NCI-H774 (cell line): ENCODE results near the gene RTN4.

Source experiments
- DNase-seq: peaks from one replicate; lab custom pipeline; 2025; lab: John Stamatoyannopoulos, UW

Gene RTN4

DNA sequence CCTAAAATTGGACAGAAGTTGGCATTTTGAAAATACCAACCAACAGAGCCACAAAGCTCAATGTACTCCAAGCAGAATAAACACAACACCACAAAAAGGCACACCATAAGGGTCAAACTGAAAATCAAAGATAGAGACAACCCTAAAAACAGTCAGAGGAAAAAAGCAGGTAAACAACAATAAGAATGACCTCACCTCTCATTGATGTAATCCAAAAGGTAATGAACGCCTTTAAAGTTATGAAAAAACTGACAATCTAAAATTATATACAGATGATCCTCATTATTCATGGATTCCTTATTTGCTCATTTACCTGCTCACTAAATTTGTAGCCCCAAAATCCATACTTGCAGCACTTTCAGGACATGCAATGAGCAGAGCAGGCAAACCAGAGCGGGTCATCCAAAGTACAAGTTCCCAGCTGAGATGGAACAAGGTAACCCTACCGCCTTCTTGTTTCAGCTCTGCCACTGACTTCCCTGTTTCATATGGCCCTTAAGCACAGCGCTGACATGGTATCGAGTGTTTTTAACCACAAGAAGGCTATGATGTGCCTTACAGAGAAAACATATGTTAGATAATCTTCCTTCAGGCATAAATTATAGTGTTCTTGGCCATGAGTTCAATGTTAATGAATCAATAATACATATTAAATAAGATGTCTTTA, 17.0 kb downstream of the RTN4 start:
- DNase-seq = no peak

DNA sequence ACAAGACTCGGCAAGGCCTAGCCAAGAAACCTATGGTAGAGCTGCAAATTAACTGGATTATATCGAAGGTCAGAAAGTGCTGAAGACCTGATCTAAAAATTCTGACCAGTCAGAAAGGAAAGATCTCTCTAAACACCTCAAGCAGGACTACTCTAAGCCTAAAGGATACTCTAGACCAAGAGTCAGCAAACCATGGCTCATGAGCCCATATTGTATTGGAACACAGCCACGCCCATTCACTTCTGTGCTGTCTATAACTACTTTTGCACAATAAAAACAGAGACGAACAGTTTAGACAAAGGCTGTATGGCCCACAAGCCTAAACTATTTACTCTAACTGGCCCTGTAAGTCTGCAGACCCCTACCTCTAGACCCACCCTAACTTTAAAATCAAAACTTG, 18.7 kb downstream of the RTN4 start:
- no peak for DNase-seq

DNA sequence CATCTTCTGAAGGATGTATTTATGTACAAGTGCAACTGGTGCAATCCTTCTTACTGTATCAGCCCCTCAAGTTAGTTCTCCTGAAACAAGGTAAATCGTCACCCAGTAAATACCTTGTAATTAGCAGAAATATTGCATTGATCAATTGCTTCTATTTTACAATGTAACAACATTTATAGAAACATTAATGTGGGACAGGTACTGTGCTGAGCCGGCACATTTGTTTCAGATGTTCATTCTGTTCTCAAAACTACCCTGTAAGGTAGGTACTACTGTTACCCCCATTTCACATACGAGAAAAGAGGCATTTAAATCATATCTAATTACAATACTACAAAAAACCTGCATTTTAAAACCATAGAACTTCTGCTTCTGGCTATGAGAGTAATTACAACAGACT, 19.5 kb downstream of the RTN4 start:
- DNase-seq = no peak

DNA sequence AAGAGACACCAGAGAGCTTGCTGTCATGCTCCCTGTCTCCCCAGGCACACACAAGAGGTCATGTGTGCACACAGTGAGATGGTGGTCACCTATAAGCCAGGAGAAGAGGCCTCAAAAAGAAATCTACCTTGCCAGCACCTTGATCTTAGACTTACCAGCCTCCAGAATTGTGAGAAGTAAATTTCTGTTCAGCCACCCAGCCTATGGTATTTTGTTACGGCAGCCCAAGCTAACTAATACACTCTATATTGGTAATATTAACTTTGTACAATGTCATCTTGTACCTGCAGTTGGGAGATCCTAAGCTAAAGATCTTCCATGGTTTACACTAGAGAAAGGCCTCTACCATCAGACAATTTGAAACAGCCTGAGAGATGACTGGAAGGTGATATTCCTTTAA, 21.2 kb downstream of the RTN4 start:
- DNase-seq = no peak

DNA sequence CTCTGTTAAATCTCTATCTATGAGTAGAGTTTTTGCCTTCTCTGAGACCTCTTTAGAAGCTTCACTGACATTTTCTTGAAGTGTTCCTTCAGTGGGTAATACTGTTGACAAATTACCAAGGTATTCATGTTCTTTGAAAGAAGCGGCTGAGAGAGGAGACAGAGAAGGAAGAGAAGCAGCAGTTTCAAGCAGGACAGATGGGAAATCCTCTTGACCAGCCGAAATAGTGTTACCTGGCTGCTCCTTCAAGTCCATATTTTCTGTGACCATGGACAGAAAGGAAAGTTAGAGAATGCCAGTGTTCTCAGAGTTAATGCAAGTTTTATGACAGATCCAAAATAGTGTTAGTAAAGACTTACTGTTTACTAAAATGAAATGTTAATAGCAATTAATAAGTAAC, 23.0 kb downstream of the RTN4 start:
- DNase-seq = no peak

DNA sequence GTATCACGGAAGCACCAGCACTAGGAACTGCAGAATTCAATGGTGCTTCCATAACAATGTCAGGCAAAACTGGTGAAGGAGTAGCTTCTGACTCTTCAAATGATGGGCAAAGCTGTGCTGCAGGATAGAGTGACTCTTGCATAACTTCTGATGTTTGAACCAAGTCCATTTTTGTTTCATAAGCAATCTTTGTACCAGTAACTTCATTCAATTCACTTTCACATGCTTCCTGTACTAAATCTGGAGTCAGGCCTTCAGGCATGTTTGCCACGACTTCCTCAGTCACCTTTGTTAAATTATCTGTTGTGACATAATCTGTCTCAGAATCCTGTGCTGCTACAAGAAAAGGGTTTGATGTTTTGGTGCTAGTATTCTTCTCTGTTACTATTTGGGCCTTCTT, 24.0 kb downstream of the RTN4 start:
- no peak for DNase-seq

DNA sequence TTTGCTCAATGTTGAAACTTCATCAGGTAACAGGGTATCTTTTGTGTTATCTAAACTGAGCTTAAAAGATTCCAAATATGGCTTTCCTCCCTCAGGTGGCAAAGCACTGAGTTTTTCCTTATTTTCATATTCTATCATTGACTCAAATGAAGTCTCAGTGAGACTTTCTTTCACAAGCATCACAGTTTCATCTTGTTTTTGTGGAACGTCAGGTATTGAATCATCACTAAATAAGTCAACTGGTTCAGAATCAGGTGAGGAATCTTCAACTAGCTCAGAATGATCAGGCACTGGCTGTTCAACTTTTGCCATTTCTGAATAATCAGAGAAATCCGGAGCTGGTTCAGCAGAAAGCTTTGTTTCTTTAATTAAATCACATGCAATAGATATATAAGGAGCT, 24.6 kb downstream of the RTN4 start:
- DNase-seq = no peak

DNA sequence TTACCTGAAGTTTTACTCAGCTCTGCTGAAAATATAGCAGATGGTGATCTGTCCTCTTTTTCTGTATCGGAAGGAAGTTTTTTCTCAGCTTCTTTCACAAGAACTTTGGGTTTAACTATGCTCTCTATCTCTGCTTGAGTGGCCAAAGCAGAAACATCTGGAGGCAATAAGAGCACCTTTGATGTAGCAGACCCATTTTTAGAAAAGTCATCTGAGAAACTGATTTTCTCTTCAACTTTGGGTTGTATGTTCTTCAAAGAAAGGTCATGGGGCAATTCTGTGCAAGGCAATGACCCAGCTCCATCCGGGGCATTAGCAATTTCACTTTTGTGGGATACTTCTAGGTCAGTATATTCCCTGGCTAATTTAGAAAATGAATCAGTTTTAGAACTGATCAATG, 25.2 kb downstream of the RTN4 start:
- no peak for DNase-seq

DNA sequence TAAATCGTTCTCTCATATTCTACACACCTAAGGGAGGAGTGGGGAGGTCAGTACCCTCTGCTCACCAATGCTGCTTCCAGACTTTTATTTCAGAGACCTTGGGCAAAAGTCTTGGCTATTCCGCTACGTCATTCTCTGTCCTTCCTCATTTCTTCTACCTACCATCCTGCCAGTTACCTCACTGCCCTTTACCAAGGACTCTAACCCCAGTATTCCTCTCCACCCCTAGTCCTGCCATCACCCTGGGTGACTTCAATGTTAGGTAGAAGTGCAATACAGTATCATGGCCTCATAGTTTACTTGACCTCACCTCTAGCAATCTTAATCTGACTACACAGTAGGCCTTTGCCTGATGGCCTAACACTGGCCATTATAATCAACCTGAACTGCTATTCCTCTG, 27.8 kb downstream of the RTN4 start:
- no peak for DNase-seq

DNA sequence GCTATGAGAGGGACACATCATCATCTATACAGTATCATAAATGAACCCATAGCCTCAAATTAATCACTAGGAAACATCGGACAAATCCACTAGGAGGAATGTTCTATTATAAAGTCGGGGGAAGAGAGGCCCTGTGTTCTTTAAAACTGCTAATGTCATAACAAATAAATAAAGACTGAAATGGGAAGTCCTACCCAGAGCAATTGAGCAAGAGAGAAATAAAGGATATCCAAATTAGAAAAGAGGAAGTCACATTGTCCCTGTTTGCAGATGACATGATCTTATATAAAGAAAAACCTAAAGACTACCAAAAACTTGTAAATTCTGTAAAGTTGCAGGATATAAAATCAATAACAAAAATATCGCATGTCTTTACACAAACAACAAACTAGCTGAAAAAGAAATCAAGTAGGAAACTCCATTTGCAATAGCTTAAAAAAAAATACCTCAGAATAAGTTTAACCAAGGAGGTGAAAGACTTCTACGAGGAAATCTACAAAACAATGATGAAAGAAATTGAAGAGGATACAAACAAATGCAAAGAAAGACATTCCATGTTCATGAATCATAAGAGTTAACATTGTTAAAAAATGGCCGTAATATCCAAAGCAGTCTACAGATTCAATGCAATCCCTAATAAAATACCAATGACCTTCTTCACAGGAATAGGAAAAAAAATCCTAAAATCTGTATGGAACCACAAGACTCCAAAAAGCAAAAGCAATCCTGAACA, 30.6 kb downstream of the RTN4 start:
- no peak for DNase-seq

DNA sequence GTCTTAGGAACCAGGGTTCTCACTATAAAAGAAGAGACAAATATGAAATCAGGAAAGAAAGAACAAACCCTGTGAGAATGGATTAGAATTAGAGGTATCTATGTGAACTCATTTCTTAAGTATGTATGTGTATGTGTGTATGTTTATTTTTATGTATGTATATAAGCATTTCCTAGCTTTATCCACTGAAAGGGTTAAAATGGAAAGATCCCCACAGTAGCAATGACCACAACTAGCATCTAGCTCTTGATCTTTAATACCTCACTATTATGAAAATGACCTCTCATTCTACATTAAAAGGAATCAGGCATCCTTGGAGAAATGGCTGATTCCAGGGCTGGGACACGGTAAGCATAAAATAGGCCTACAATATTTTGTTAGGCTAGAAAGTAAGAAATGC, 31.6 kb downstream of the RTN4 start:
- DNase-seq = no peak

DNA sequence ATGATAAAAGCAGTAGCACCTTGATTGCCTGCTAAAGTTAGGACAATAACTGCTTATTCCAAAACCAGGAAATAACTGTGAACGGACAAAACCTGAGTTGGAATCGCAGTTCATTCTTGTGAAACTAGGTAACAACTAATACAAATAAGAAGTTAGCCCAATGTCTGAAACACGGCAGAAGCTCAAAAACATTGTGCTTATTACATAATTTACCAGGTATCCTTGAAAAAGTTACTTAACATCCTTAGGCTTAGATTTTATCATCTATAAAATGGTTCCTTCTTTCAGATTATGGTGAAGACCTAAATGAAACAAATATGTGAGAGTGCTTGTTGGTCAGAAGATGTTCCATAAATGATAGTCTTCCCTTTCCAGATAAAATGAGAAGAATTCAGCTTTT, 32.4 kb downstream of the RTN4 start:
- DNase-seq = no peak

DNA sequence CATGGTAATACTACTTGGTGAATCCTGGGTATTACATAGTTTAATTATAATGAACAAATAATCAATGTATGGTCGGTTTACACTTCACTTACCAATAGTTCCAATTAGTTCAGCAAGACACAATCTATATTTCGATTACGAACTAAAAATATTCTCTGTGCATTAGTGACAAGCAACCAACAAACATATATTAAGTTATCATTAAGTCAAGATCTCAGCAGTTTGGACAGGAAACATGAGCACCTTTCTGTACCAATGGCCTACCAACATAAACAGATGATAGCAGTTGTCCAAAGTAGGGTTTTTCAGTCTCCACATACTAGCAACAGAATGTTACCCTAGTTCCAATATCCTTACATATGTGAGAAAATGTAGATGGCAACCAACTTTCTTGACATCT, 32.8 kb downstream of the RTN4 start:
- DNase-seq = no peak

DNA sequence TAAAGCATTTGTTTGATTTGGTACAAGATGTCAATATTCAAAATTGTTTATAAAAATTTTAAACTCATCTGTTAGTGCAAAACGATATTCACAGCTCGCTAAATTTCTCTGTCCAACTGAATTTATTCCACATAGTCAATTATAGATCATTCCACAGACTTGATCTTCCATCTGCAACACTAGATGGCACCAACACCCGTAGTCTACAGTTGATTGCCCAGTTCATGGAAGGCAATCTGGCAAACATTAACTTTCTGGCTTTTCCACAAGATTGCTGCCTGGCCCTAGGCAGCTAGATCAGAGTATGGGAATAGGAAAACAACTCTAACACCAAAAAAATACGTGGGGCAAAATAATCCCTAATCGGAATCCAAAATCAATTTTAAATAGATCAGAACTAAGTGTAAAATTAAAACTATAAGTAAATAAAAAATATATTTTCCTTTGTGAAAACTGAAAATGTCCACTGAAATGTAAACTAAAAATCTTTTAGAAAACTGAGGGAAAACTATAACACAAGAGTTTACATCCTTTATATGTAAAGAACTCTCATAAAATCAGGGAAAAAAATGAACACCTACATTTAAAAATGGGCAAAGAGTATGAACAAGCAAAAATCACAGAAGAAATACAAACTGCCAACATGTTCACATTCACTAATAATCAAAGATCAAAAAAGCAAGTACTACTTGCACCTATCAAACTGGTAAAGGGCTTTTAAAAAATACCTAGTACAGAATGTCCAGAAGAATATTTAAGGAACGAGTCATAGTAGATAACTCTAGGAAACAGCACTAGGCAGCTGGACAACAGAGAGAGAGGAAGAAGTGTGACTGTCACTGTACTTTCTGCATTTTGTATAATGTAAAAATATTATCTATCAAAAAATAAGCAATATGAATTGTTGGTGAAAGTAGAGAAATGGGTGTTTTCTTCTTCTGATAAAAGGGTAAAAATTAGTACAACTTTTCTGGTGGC, 35.0 kb downstream of the RTN4 start:
- DNase-seq = no peak

DNA sequence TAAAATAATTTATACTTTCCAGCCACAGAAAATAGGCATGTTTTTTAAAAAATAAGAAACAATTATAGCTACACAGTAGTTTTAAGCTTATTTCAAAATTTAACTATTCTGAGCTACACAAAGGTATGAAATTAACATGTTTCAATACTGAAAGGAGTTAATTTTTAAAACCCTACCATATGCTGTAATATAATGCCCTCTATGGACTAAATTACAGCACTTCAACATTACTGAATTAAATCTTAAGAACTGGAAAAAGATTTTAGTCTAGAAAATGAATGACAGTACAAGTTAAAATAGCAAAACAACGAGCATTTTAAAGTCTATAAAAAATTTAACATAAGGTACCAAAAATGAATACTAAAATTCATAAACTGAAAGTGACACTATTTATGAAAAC, 36.3 kb downstream of the RTN4 start:
- no peak for DNase-seq

DNA sequence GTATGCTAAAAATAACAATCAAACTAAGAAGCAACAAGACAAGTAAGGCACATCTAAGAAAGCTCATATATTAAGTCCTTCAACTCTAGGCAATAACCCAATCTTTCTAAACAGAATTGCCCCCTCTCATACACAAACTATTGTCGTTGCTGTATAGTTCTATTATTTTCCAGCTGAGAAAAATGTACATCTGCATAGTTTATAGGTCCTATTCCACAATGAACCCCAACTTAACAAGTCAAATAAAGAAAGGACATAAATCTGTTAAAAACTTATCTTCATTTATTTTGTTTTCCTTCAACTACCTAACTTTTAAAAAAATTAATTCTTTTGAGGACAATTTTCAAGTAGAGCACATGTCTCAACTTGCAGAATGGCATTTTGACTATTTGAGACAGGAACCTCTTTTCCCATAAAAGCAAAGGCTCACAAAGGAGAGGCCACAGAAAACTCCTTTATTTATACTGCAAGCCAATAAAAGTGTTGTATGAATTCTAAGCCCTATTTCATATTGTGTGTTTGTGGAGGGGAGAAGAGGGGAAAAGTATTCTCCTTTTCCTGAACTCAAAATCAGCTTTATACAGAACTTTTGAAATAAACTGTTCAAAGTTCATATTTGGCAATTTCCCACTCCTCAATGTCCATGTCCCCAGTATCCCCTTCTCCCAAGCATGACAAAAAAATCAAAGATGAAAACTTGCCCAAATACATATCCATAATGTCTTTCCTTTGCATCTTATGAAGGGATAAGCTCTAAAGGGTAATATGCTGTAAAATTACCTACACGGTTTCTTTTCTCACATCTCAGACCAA, 37.4 kb downstream of the RTN4 start:
- no peak for DNase-seq

DNA sequence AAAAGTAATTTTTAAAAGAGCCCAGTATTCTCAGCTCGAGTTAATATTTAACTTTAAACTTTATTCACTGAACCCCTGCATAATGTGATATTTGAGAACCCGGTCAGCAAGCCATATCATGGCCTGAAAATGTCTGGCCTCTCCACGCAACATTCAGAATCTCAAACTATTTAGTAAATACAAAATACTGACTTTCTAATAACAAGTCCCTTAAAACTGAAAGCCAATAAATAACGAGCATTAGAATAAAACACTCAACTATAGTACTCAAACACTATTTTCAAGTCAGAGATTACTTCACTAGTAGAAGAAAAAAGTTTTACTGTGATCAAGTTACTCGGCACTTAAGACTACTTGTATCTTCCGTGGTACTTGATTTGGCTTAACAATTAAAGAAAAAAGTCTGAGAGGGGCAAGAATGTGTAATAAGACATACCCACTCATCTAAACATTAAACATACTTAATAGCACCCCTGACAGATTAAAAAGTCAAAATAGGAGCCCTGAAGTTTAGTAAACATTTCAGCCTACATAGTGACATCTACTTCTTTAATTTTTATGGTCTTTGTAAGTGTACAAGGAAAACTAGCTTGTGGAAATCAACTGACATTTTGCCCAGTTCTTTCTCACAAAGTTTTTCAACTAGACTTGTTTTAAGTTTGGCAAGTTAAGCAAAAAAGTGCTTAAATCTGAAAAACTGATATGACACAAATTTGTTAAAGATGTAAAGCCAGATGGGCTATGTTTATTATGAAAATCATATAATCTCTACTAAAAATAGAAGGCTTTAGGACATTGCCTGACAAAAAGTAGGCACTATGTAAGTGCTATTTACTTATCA, 38.2 kb downstream of the RTN4 start:
- DNase-seq = no peak

DNA sequence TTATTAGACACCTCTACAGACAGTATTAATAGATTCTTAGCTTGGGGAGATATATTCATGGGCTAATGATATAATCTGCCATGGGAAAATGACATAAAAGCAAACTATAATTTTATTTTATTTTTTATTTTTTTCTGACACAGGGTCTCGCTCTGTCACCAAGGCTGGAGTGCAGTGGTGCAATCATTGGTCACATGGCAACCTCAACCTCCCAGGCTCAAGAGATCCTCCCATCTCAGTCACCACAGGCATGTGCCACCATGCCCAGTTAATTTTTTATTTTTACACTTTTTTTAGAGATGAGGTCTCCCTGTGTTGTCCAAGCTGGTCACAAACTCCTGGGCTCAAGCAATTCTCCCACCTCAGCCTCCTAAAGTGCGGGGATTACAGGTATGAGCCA, 39.3 kb downstream of the RTN4 start:
- DNase-seq = no peak

DNA sequence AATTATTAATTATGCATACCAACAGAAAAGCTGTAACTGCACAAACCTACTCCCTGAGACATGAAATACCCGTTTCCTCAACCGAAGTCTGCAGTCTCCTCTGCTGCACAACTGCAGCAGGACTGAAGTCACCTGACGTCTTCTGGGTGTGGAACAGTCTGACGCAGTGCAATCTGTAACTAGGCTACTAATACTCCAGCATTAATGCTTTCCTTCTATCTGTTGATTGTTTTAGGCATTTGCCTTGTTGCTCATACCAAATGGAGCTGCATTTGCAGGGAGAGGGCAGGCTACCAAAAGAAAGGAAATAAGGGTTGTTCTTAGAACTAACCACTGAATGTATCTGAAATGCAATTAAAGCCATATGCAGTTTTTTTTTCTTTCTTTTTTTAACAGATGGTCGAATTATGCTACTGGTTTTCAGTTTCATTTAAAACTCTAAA, 40.1 kb downstream of the RTN4 start:
- DNase-seq = no peak

DNA sequence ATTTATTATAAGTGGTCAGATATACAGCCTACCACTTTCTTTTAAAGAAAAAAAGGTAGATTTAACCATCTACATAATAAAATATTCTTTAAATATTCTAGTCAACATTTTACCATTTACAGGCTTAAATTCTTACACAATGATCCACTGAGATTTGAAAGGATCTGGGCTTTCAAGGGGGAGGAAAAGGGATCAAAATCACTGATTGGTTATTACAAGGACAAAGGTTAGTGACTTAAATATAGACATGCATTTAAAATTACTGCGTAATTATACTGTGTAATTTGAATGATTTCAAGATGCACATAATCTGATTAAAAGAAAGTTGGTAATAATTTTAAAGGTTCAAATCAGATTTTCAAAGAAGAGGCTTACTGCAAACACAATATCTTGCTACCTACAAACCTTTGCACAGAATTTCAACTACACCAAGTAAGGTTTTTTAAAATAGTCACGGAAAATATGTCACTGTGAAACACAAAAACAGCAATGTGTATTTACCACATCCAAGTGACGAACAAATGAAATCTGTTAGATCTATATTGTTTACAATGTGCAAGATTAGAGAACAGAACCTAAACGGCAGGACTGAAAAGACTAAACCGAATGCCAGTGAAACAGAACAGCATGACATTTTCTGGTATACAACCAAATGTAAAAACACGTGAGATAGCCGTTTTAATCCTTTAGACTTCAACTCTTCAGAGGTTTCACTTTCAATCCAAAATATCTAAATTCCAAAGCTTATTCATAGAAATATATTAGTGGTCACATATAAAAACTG, 40.8 kb downstream of the RTN4 start:
- DNase-seq = no peak
